GM23338 (cell line): ENCODE data around the gene SLC28A1.

ENCODE experiments used
- CREB1 ChIP-seq: fragments of 250-450 bp; sonication (Bioruptor Pico); IDR thresholded peaks from 2 replicates; pipeline ENCODE4 v1.5.0; 2020; ENCODE audit warnings: low read depth, mild to moderate bottlenecking, moderate library complexity
- EZH2 ChIP-seq: fragments of 200-600 bp; sonication (generic); IDR thresholded peaks from one replicate; pipeline ENCODE4 v1.8.0; 2017; ENCODE audit warnings: antibody characterized with exemption, mild to moderate bottlenecking, low read depth; ENCODE audit not compliant: unreplicated experiment
- EZH2phosphoT487 ChIP-seq: fragments of 200-600 bp; sonication (generic); IDR thresholded peaks from one replicate; pipeline ENCODE4 v1.8.1; 2018; ENCODE audit warnings: antibody characterized with exemption; ENCODE audit not compliant: unreplicated experiment
- JUNB ChIP-seq: IDR thresholded peaks from one replicate; pipeline ENCODE4 v1.6.1; 2016; ENCODE audit warnings: antibody characterized with exemption; ENCODE audit not compliant: unreplicated experiment
- POLR2AphosphoS5 ChIP-seq: IDR thresholded peaks from 2 replicates; pipeline ENCODE4 v1.6.1; 2016; ENCODE audit warnings: antibody characterized with exemption, low read depth
- ZNF114 ChIP-seq: fragments of 250-450 bp; sonication (Bioruptor Pico); IDR thresholded peaks from 2 replicates; pipeline ENCODE4 v1.5.0; 2020; ENCODE audit warnings: mild to moderate bottlenecking, moderate library complexity
- TF ChIP-seq, protein P1 (sequence below), 2 experiments: fragments of 200-600 bp in 1 of 2; sonication (generic) in 1 of 2; conservative IDR thresholded peaks; 2 replicates each; pipeline versions ENCODE4 v1.5.1 to v1.6.1; 2016 to 2017; ENCODE audit warnings: antibody characterized with exemption in 2 of 2, low read depth in 2 of 2, mild to moderate bottlenecking in 2 of 2, moderate library complexity in 1 of 2

GRCh38 chr15:84883466-84883865, 996 bp upstream of the SLC28A1 start:
- TF ChIP-seq, protein P1, sequence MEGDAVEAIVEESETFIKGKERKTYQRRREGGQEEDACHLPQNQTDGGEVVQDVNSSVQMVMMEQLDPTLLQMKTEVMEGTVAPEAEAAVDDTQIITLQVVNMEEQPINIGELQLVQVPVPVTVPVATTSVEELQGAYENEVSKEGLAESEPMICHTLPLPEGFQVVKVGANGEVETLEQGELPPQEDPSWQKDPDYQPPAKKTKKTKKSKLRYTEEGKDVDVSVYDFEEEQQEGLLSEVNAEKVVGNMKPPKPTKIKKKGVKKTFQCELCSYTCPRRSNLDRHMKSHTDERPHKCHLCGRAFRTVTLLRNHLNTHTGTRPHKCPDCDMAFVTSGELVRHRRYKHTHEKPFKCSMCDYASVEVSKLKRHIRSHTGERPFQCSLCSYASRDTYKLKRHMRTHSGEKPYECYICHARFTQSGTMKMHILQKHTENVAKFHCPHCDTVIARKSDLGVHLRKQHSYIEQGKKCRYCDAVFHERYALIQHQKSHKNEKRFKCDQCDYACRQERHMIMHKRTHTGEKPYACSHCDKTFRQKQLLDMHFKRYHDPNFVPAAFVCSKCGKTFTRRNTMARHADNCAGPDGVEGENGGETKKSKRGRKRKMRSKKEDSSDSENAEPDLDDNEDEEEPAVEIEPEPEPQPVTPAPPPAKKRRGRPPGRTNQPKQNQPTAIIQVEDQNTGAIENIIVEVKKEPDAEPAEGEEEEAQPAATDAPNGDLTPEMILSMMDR (conservative IDR thresholded peaks at IDR 0.05; ENCODE audit: low read depth in 2 of 2), result no peak
- no peak for TF ChIP-seq CREB1 (CRISPR knock-in tag)
- no peak for TF ChIP-seq EZH2
- no peak for TF ChIP-seq POLR2AphosphoS5
- TF ChIP-seq EZH2phosphoT487, result no peak
- TF ChIP-seq ZNF114 (CRISPR knock-in tag), result no peak
- no peak for TF ChIP-seq JUNB
